ENCODE data around the gene TMEM130. TPM values are rescaled to one million over a fixed set of nuclear protein-coding genes. Genes with fewer than 3 reads are reported as not detected.
A peak's percentile ranks its signal among the peaks of the same experiment; 100 is the strongest.

The TMEM130 gene
- total RNA-seq, 1 experiment from 2014 or later, result 18.1 TPM

- no peak for DNase-seq (ENCODE audit: low spot score)
- in situ Hi-C loops (cut with HindIII; ENCODE audit: low sequenced_read_pairs), result no loop called here
These were observed 52.7 kb downstream of the TMEM130 start for GRCh38 chr7:98816967-98817710.

GRCh38 chr7:98816241-98816640 lies 53.6 kb downstream of the TMEM130 start:
- in situ Hi-C loops (cut with HindIII; ENCODE audit: low sequenced_read_pairs), result no loop called here
- no peak for DNase-seq (ENCODE audit: low spot score)

GRCh38 chr7:98815313-98815712 lies 54.5 kb downstream of the TMEM130 start:
- DNase-seq (ENCODE audit: low spot score), result no peak
- in situ Hi-C loops (cut with HindIII; ENCODE audit: low sequenced_read_pairs), result no loop called here

- in situ Hi-C loops (cut with HindIII; ENCODE audit: low sequenced_read_pairs), result no loop called here
- no peak for DNase-seq (ENCODE audit: low spot score)
These were observed 58.5 kb downstream of the TMEM130 start for GRCh38 chr7:98811299-98811698.

GRCh38 chr7:98810153-98810802 lies 59.5 kb downstream of the TMEM130 start:
- in situ Hi-C loops (cut with HindIII; ENCODE audit: low sequenced_read_pairs), result no loop called here
- peak; percentile 18 for DNase-seq (ENCODE audit: low spot score)

- DNase-seq (ENCODE audit: low spot score), result no peak
- in situ Hi-C loops (cut with HindIII; ENCODE audit: low sequenced_read_pairs), result no loop called here
These were observed 60.9 kb downstream of the TMEM130 start for GRCh38 chr7:98808751-98809460.

GRCh38 chr7:98807068-98808048 lies 62.5 kb downstream of the TMEM130 start:
- in situ Hi-C loops (cut with HindIII; ENCODE audit: low sequenced_read_pairs), result no loop called here
- DNase-seq (ENCODE audit: low spot score), result no peak

- no peak for DNase-seq (ENCODE audit: low spot score)
- in situ Hi-C loops (cut with HindIII; ENCODE audit: low sequenced_read_pairs), result no loop called here
These were observed 63.6 kb downstream of the TMEM130 start for GRCh38 chr7:98805956-98806838.

GRCh38 chr7:98802781-98803110 lies 67.1 kb downstream of the TMEM130 start:
- DNase-seq (ENCODE audit: low spot score), result no peak
- in situ Hi-C loops (cut with HindIII; ENCODE audit: low sequenced_read_pairs), result no loop called here

- in situ Hi-C loops (cut with HindIII; ENCODE audit: low sequenced_read_pairs), result no loop called here
- DNase-seq (ENCODE audit: low spot score), result no peak
These were observed 67.6 kb downstream of the TMEM130 start for GRCh38 chr7:98802088-98802780.

- in situ Hi-C loops (cut with HindIII; ENCODE audit: low sequenced_read_pairs), result no loop called here
- no peak for DNase-seq (ENCODE audit: low spot score)
These were observed 68.8 kb downstream of the TMEM130 start for GRCh38 chr7:98800996-98801395.

- in situ Hi-C loops (cut with HindIII; ENCODE audit: low sequenced_read_pairs), result no loop called here
These were observed 72.7 kb downstream of the TMEM130 start for GRCh38 chr7:98797150-98797549.

More at GRCh38 chr7:98797150-98797549, 72.7 kb downstream of the TMEM130 start:
- DNase-seq (ENCODE audit: low spot score), result no peak

Other genes with a start within 250 kb of the TMEM130 start
- gene TRRAP, start 8.5 kb upstream of the TMEM130 start, total RNA-seq (2014; rRNA removed; shearing (Covaris generic)), result 12.2 and 17.3 TPM in 2 replicates